Lower leg skin (tissue), 3 donors: ENCODE measurements around the gene SERHL2.
"Not testable (repeated sequence)": the region's sequence is repeated elsewhere in the genome, so short reads cannot be mapped to it uniquely, and the experiment has no call there.

Experiments used
- POLR2A ChIP-seq, 2 donors: fragments of 450-650 bp; IDR thresholded peaks; one replicate each; pipeline ENCODE4 v1.6.1; 2016 to 2017; ENCODE audit warnings: antibody characterized with exemption in 2 of 2, mild to moderate bottlenecking in 1 of 2, moderate library complexity in 1 of 2
- TF ChIP-seq, protein P1 (sequence below), 3 donors: fragments of 450-650 bp; IDR thresholded peaks; one replicate each; pipeline ENCODE4 v1.5.1; 2016; ENCODE audit warnings: antibody characterized with exemption in 3 of 3, mild to moderate bottlenecking in 3 of 3, moderate library complexity in 2 of 3

DNA sequence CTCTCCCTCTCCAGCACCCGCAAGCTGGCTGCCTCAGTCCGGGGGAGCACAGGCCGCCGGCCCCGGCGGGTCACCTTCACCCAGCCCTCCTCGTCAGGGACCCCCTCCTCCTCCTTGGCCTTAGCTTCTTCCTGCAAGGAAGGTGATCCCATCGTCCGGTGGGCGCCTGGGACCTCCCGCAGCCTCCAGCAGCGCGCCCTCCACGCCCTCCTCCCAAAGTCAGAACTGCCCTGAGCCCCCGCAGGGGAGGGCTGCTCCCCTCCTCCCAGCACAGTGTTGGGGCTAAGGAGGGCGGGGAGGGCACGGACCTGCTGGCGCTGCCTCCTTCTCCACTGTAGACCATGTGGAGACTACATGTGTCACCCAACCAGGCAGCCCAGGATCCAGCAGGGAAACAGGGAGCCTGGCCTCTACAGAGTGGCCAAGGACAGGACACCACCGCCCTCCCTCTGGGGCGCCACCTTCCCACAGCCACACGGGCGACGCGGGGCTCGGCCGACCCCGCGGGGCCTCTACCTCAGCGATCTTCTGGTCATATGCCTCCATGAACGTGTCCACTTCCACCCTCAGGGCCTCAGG is 22.3 kb downstream of the SERHL2 start:
- TF ChIP-seq, protein P1, sequence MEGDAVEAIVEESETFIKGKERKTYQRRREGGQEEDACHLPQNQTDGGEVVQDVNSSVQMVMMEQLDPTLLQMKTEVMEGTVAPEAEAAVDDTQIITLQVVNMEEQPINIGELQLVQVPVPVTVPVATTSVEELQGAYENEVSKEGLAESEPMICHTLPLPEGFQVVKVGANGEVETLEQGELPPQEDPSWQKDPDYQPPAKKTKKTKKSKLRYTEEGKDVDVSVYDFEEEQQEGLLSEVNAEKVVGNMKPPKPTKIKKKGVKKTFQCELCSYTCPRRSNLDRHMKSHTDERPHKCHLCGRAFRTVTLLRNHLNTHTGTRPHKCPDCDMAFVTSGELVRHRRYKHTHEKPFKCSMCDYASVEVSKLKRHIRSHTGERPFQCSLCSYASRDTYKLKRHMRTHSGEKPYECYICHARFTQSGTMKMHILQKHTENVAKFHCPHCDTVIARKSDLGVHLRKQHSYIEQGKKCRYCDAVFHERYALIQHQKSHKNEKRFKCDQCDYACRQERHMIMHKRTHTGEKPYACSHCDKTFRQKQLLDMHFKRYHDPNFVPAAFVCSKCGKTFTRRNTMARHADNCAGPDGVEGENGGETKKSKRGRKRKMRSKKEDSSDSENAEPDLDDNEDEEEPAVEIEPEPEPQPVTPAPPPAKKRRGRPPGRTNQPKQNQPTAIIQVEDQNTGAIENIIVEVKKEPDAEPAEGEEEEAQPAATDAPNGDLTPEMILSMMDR (IDR thresholded peaks at IDR 0.05), result not testable (repeated sequence)
- TF ChIP-seq POLR2A (IDR thresholded peaks at IDR 0.05), result not testable (repeated sequence)
